GM12892 (cell line): ENCODE results near the gene SCAMP2.
A peak's percentile ranks its signal among the peaks of the same experiment; 100 is the strongest.

Experiments used
- POLR2A ChIP-seq: IDR thresholded peaks from 2 replicates; pipeline ENCODE4 v1.6.1; 2011; ENCODE audit warnings: low read depth, low read length, control low read depth
- POLR2AphosphoS5 ChIP-seq: IDR thresholded peaks from 2 replicates; pipeline ENCODE4 v1.6.1; 2011; ENCODE audit warnings: low read depth, low read length, control low read depth
- TAF1 ChIP-seq: IDR thresholded peaks from 2 replicates; pipeline ENCODE4 v1.6.1; 2011; ENCODE audit warnings: low read depth, mild to moderate bottlenecking, control low read depth, low read length, borderline replicate concordance

DNA sequence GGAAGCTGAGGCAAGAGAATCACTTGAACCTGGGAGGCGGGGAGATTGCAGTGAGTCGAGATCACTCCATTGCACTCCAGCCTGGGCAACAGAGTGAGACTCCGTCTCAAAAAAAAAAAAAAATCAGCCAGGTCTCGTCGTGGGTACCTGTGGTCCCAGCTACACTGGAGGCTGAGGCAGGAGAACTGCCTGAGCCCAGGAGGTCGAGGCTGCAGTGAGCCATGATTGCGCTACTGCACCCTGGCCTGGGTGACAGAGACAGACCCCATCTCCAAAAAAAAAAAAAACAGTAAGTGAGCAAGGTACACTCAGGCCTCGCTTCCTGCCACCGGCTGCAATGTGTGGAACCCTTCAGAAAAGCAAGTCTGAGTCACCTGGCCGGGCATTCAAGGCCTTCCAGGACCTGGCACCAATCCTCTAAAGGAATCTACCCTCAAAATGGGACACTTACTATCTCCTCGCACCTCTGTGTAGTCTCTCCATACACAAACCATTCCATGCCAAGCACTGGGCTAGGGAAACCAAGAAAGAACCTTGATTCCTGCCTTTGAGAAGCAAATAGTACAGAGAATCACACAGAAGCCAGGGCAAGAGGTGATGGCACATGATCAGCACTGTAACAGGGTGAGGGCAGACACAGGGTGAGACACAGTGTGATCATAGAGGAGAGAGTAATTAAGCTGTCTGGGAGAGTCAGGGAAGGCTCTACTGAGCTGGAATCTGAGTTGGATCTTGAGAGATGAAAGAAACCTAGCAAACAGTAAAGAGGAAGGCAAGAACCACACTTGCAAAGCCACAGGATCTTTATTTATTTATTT, 9.7 kb downstream of the SCAMP2 start:
- TF ChIP-seq POLR2A (no peak; the same call in 1 of the 2 replicates), TAF1 (no peak), POLR2AphosphoS5 (0 out of 2 replicates have a peak, but pooled peaks have one; percentile 21)
